Activated T-helper 9 cell treated with anti-CD3 and anti-CD28 coated beads, Interleukin-2, amount 50 U/mL, for 16 hours (primary cell): ENCODE results near the gene VAMP2.
A peak's percentile ranks its signal among the peaks of the same experiment; 100 is the strongest.

Source experiments
- DNase-seq: peaks from one replicate; pipeline ENCODE4 v3.0.0-alpha.2; 2020; ENCODE audit warnings: low read depth

VAMP2 gene

GRCh38 chr17:8122924-8123694 lies 39.6 kb downstream of the VAMP2 start:
- no peak for DNase-seq

DNA sequence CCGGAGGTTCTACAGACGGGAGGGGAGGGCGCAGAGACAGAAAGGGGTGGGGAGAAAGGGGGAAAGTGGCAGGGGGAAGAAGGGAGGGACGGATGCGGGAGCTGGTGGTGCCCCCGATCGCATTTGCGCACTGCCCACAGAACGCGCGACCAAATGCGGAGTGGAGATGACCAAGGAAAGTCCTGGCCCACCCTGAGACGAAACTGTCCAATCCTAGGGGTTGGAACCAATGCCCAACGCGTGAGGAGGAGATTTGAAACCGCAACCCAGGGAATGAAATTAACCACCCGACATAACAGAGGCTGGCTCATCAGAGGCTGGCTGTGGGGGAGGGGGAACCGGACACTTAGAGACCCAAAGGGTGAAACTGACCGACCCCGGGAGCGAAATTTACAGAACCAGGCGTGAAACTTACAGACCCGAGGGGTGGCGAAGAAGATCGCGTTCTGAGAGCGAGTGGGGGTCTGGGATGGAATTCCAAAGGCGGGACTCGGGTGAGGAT lies 40.3 kb downstream of the VAMP2 start:
- DNase-seq: no peak

GRCh38 chr17:8121681-8122421 lies 40.9 kb downstream of the VAMP2 start:
- no peak for DNase-seq

- DNase-seq: no peak
Observed at GRCh38 chr17:8121407-8121680, 41.4 kb downstream of the VAMP2 start.

GRCh38 chr17:8120520-8121406 lies 42.0 kb downstream of the VAMP2 start:
- DNase-seq: peak; percentile 63

DNA sequence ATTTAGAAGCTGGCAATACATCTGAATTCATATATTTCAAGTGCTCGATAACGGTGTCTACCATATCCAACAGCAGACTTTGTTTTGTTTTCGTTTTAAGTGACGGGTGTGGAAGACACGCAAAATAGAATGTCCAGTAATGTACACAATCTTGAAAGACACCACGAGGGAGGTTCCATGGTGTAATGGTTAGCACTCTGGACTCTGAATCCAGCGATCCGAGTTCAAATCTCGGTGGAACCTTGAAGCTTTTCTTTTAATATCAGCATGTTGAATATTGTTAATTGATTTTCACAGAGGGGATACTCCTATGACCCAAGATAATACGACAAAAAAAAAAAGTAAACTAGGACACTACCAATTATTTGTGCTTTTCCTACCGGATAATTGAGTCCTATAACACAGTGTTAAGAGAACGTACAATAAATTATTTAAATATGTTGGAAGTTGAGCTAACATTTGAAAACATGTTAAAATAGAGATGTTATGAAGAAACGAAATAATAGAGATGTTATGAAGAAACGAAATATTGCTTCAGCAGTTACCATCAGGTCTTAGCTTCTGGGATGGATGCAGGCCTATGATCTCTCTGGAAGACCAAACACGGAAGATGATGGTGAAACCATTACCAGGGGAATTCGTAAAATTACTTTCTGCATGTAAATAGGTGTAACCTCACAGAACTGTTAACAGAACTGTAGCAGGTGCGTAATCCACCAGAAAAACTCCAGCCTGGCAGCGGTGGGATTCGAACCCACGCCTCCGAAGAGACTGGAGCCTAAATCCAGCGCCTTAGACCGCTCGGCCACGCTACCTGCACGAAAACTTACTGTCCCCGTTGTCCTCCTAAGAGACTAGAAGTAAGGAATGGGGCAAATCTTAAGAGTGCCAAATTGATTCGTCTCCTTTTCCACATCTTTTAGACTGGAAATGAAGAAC lies 42.9 kb downstream of the VAMP2 start:
- DNase-seq: peak; percentile 71

DNA sequence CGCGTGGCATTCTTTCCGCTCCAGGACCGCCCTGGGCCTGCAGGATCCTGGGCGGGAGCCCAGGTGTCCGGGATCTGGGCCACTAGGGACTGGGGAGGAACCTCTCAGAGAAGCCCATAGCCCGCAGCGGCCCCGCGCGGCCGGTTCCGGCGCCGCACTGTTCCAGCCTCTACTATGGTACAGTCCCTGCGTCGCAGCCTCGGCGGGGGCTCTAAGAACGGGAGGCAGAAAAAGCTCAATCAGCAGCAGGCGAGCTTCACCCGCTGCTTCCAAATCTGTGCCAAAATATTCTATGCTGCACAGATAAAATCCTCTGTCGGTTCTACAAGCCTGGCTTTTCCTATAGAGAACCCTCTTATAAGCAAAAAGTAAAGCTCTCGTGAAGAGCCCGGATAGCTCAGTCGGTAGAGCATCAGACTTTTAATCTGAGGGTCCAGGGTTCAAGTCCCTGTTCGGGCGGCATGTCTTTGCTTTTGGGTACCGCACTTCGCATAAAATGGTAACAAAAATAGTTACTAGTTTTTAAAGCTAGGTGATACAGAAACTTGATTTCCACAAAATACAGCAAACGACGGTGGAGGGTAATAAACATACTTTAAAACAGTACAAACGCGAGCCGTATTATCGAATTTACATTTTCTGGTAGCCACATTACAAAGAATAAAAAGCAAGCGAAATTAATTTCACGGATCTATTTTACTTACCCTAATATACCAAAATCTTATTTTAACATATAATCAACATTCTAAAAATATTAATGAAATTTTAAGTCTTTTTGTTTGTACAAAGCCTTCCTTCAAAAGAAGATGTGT lies 43.8 kb downstream of the VAMP2 start:
- peak; percentile 77 for DNase-seq

GRCh38 chr17:8117980-8118768 lies 44.6 kb downstream of the VAMP2 start, which contains the start of gene ALOXE3:
ALOXE3 (minus strand) TSS chr17:8118514; CDS start chr17:8117990, 524 bp downstream.
- no peak for DNase-seq

DNA sequence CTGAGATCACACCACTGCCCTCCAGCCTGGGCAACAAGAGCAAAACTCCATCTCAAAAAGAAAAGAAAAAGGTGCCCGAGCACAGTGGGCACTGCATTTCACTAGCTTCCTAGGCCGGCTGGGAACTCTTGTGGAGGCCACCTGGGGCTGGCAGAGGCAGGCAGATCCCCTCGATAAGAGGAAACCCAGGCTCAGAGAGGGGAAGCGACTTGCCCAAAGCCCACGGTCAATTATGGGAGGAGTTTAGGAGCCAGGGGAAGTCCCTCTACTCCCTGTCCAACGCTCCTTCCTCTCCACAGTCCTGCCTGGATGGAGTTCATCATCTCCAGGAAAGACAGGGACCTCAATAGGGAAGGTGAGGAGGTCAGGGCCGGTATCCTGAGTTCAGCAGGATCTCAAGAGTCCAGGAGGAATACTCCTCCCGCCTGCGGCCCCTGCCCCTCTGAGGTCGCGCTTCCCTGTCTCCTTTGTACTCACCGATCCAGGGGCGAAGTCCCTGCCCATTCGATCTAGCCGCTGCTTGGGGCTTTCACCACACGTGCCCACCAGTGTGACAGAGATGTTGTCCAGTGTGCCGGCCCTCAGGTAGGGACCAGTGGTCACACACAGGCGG lies 45.3 kb downstream of the VAMP2 start:
- no peak for DNase-seq

DNA sequence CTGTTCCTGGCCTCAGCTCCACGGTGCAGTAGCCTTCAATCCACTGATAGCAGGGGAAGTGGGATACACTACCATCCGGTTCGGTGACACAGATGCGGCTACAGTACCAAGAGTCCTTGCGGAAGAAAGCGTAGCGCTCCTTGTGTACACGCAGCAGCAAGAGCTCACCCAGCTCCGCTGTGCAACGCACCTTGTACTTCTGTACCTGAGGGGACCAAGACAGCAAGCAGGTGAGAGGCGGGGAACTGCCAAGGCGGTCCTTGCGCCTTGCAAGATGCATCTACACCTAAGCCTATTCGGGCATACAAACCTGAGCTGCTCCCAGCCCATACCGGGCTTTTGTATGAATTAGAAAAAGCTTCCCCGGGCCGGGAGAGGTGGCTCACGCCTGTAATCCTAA lies 46.0 kb downstream of the VAMP2 start:
- DNase-seq: no peak

GRCh38 chr17:8110907-8111306 lies 51.8 kb downstream of the VAMP2 start:
- DNase-seq: no peak

GRCh38 chr17:8110456-8110804 lies 52.3 kb downstream of the VAMP2 start:
- no peak for DNase-seq

DNA sequence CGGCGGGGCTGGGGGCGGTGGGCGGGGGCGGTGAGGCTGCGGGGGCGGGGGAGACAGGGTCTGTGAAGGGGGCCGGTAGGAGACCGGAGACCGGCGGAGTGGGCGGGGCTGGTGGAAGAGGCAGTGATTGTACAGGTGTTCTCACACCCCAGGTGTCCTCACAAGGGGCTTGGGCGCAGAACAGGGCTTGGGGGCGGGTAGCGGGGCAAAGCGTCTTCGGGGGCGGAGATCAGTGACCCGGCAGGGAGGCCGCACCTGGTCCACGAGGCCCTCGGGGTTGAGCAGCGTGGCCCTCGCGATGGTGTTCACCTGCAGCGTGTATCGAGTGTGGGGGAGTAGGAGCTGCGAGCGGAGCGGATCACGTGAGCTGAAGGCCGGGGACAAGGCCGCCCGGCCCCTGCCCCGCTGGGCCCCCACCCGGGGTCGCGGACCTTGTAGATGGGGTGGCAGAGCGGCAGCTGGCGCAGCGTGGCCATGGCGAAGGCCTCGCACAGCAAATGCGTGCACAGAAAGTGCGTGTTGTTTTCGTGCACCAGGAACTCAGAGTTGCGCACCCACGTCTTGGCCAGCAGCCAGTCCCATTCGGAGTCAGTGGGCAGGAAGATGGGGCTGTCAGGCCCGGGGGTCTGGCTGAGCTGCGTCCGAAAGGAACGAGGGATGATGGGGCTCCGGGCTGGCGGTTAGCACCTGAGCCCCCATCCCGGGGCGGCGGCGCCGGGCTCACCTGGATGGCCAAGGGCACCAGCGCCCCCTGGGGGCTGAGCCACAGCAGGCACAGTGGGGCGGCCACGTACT lies 52.9 kb downstream of the VAMP2 start:
- peak; percentile 73 for DNase-seq
